Measurements from ENCODE around the gene FNDC3B. TPM values are rescaled to one million over a fixed set of nuclear protein-coding genes. Genes with fewer than 3 reads are reported as not detected.

FNDC3B gene
- total and polyA plus RNA-seq, 2 of the 8 experiments (the other 6 are each of a cell fraction or from before 2014, with no cell fraction given) = 14.1 to 44.4 TPM

GRCh38 chr3:172247525-172248274, 208.3 kb downstream of the FNDC3B start:
- Histone ChIP-seq H4K91ac (replicated peaks; ENCODE audit: insufficient read length, low read length) (peak overlapping the region; percentile 27), H2BK120ac (replicated peaks; ENCODE audit: low read depth, low read length) (no peak overlapping the region), H4K5ac (ENCODE audit: insufficient read length, low read depth, low read length) (no peak overlapping the region), H3K4me2 (ENCODE audit: insufficient read depth in 1 of 2, low read depth in 2 of 2, low read length in 2 of 2) (no peak overlapping the region), H3K27me3 (replicated peaks in 1 of 4; ENCODE audit: control insufficient read depth in 3 of 4, extremely low read depth in 1 of 4, insufficient read depth in 3 of 4, low read length in 3 of 4) (no peaks in the 10 kb centered on the region), H3K36me3 (ENCODE audit: control insufficient read depth in 2 of 4, insufficient read depth in 4 of 4, low read length in 3 of 4) (peaks cover 0 to 10% (median 4%) of the 10 kb centered on the region in 4 experiments; a peak in 2 of 8 replicates), H3K18ac (ENCODE audit: extremely low read depth, low read length) (no peak overlapping the region), H2BK20ac (ENCODE audit: low read length) (no peak overlapping the region), H2BK12ac (ENCODE audit: low read depth, low read length) (no peak overlapping the region), H3K23me2 (ENCODE audit: low read depth, low read length) (no peaks in the 10 kb centered on the region), H3K56ac (replicated peaks; ENCODE audit: insufficient read length, low read depth, low read length) (no peak overlapping the region), H3K9me3 (ENCODE audit: insufficient read depth in 2 of 2, low read depth in 1 of 2, low read length in 1 of 2) (peaks cover 0 to 7% of the 10 kb centered on the region in 2 experiments; a peak in 3 of 4 replicates), H3K14ac (ENCODE audit: insufficient read length) (no peak overlapping the region), H3K4ac (replicated peaks; ENCODE audit: insufficient read length, low read depth, low read length) (no peak overlapping the region), H2BK5ac (ENCODE audit: low read depth, low read length) (no peak overlapping the region), H4K8ac (ENCODE audit: extremely low read depth, insufficient read depth, low read length) (no peak overlapping the region), H3K79me2 (ENCODE audit: control insufficient read depth in 1 of 2, insufficient read depth in 2 of 2, low read length in 2 of 2) (peaks cover 0 to 6% of the 10 kb centered on the region in 2 experiments; a peak in 1 of 4 replicates), H2AK5ac (ENCODE audit: low read depth, low read length) (no peak overlapping the region), H2AFZ (ENCODE audit: low read length) (no peak overlapping the region), H3K9ac (replicated peaks in 1 of 4; ENCODE audit: extremely low read depth in 1 of 4, low read depth in 3 of 4, low read length in 3 of 4) (no peak overlapping the region), H3K79me1 (ENCODE audit: low read depth, low read length) (no peaks in the 10 kb centered on the region), H4K20me1 (replicated peaks in 1 of 2; ENCODE audit: control insufficient read depth in 1 of 2, insufficient read depth in 2 of 2, low read length in 2 of 2) (no peaks in the 10 kb centered on the region), H3K4me3 (ENCODE audit: extremely low read depth in 1 of 4, insufficient read depth in 2 of 4, low read depth in 3 of 4, low read length in 4 of 4) (no peak overlapping the region), H3K23ac (ENCODE audit: insufficient read length) (no peak overlapping the region), H3K27ac (ENCODE audit: low read depth, low read length) (no peak overlapping the region), H3K4me1 (replicated peaks in 1 of 4; ENCODE audit: control insufficient read depth in 3 of 4, insufficient read depth in 4 of 4, low read length in 3 of 4) (peaks cover 0 to 10% (median 3%) of the 10 kb centered on the region in 4 experiments; a peak in 3 of 7 replicates), H2BK15ac (ENCODE audit: low read length) (no peak overlapping the region)
- ChIA-PET CTCF (ENCODE audit: partially characterized antibody) (no interaction called here), POLR2A (ENCODE audit: partially characterized antibody) (no interaction called here)
- WGBS, 2 experiments (ENCODE audit: extremely low coverage in 1 of 2, insufficient coverage in 1 of 2, insufficient read length in 1 of 2, insufficient replicate concordance in 2 of 2, low coverage in 1 of 2, low lambda C conversion rate in 2 of 2, missing lambda C conversion rate in 1 of 2) = 83% methylated on average over 13 of the region's 13 CpGs; no CpG with 5 or more reads in 1 of the 2 experiments
- no peak for DNase-seq (ENCODE audit: low read depth in 1 of 2, low spot score in 2 of 2)
- no peak for FAIRE-seq
